Esophagus squamous epithelium (tissue), 5 donors: Measurements from ENCODE around the gene B9D1. TPM values are rescaled to one million over a fixed set of nuclear protein-coding genes. Genes with fewer than 3 reads are reported as not detected.

ENCODE experiments used
- DNase-seq: peaks from one replicate; lab custom pipeline; 2025; lab: John Stamatoyannopoulos, UW
- H3K27ac ChIP-seq, 4 donors: fragments of 200-600 bp; sonication (generic); one replicate each; pipeline ENCODE4 v1.5.1; 2016 to 2019; ENCODE audit warnings: mild to moderate bottlenecking in 1 of 4
- H3K27me3 ChIP-seq, 4 donors: fragments of 200-600 bp; sonication (generic); 1 replicate in 3 of 4; 2 replicates in 1 of 4; pipeline versions ENCODE4 v1.5.1 to v1.6.0; 2017 to 2021; ENCODE audit warnings: antibody characterized with exemption in 1 of 4
- H3K36me3 ChIP-seq, 3 donors: fragments of 200-600 bp; sonication (generic); one replicate each; pipeline ENCODE4 v1.5.1; 2016 to 2019
- H3K4me1 ChIP-seq, 3 donors: fragments of 200-600 bp; sonication (generic); one replicate each; pipeline ENCODE4 v1.5.1; 2017 to 2019
- H3K4me3 ChIP-seq, 4 donors: fragments of 200-600 bp; sonication (generic); 1 replicate in 3 of 4; 2 replicates in 1 of 4; pipeline ENCODE4 v1.5.1; 2016 to 2019; ENCODE audit warnings: mild to moderate bottlenecking in 2 of 4, moderate library complexity in 1 of 4
- H3K9me3 ChIP-seq, 3 donors: fragments of 200-600 bp; sonication (generic); one replicate each; pipeline ENCODE4 v1.5.1; 2016 to 2019
- POLR2A ChIP-seq, 4 donors: fragments of 450-650 bp; IDR thresholded peaks; one replicate each; pipeline ENCODE4 v1.6.1; 2017; ENCODE audit warnings: antibody characterized with exemption in 4 of 4, mild to moderate bottlenecking in 4 of 4, moderate library complexity in 3 of 4
- WGBS, 2 donors: methylation state at CpG; one replicate each; pipeline ENCODE4 v1.1.5; 2018; 5-methylcytosine and 5-hydroxymethylcytosine counted together
- intact Hi-C: fragments of 100-400 bp; cut with DNase I; formaldehyde crosslinking; loops from one replicate; pipeline ENCODE4 v1.15.0; 2022
- total RNA-seq, 4 donors: library from RNA; depleted of rRNA; stranded (reverse); fragments of >200 nt; gene quantifications; one replicate each; pipeline ENCODE4 v1.1.0, GENCODE V29; 2016
- TF ChIP-seq, protein P1 (sequence below), 6 experiments: fragments of 450-650 bp in 4 of 6; fragments of 200-600 bp in 2 of 6; sonication (generic) in 2 of 6; IDR thresholded peaks; one replicate each; pipeline ENCODE4 v1.5.1; 2016 to 2019; ENCODE audit warnings: antibody characterized with exemption in 6 of 6, mild to moderate bottlenecking in 4 of 6, moderate library complexity in 4 of 6
- donor health status: DM: yes; HTN: yes; CAD: no.

B9D1 gene
- total RNA-seq, 4 donors from 2014 or later: 9.2 to 24.5 (median 13.0) TPM

DNA sequence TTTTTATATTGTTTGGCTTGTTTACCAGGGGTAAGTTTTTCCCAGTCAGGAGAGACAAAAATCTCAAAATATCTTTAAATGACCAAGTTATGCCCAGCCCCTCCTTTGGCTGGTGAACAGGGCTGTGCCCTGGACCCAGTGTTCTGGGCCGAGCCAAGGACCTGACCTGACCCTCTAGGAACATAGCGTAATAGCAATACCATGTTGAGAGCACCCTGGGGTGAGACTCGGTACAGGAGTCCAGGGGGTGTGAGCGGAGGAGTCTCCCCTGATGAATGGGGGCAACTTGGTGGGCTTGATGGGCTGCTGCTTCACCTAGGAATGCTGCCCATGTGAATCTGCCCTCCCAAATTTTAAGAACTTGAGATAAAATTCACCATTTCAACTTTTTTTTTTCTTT, 47.4 kb downstream of the B9D1 start:
- H3K9me3 ChIP-seq: no peaks in the 10 kb centered on the region
- DNase-seq: no peak
- WGBS, 2 donors: 95 to 100% methylated on average over 3 to 4 of the region's 4 CpGs
- peak overlapping the region in 1 of 4 donors; percentile 80 for H3K27ac ChIP-seq
- TF ChIP-seq, protein P1, sequence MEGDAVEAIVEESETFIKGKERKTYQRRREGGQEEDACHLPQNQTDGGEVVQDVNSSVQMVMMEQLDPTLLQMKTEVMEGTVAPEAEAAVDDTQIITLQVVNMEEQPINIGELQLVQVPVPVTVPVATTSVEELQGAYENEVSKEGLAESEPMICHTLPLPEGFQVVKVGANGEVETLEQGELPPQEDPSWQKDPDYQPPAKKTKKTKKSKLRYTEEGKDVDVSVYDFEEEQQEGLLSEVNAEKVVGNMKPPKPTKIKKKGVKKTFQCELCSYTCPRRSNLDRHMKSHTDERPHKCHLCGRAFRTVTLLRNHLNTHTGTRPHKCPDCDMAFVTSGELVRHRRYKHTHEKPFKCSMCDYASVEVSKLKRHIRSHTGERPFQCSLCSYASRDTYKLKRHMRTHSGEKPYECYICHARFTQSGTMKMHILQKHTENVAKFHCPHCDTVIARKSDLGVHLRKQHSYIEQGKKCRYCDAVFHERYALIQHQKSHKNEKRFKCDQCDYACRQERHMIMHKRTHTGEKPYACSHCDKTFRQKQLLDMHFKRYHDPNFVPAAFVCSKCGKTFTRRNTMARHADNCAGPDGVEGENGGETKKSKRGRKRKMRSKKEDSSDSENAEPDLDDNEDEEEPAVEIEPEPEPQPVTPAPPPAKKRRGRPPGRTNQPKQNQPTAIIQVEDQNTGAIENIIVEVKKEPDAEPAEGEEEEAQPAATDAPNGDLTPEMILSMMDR (IDR thresholded peaks at IDR 0.05): no peak
- no peaks in the 10 kb centered on the region for H3K27me3 ChIP-seq
- H3K4me1 ChIP-seq: peaks cover 24 to 40% (median 33%) of the 10 kb centered on the region in 3 donors
- H3K4me3 ChIP-seq: no peak overlapping the region
- peaks cover 4 to 93% (median 16%) of the 10 kb centered on the region in 3 donors for H3K36me3 ChIP-seq
- intact Hi-C loops: no loop called here

DNA sequence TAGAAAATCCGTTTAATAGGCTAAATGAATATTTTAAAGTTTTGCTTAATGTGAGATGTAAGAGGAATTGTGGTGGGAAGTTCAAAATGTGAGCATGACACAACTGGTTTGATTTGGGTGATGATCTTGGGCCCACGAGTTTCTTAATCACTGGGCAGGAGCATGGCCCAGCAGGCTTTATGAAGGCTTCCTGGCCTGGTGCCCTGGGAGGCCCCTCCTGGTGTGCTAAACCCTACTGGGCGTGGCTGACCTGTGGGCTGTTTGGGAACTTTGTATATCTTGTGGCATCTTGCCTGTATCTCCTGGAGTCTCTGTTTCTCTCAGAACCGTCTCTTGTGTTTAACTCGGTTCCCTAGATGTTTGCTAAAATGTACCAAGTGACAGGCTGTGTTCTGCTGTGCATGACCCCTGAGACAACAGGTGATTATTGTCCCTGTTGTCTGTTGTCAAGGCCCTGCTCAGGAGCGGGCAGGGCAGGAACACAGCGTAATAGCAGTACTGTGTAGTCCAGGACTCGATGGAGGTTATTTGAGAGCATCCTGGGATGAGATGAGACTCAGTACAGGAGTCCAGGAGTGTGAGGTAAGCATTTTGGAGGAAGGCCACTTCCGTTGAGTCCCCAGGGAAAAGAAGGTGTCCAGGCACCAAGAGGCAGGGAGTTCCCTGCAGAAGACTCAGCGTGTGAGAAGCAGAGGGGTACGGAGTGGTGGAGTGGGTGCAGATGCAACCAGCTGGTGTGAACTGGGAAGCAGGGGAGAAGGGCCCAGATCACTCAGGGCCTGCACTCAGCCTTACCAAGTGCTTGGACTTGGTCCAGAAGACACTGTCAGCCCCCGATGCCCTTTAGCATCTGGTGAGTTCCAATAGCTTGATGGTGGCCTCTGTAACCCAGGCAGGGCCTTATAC, 48.5 kb downstream of the B9D1 start:
- Histone ChIP-seq H3K4me3 (no peak overlapping the region), H3K9me3 (no peaks in the 10 kb centered on the region), H3K27me3 (no peaks in the 10 kb centered on the region), H3K27ac (peak overlapping the region; percentile 22 to 80 (median 36)), H3K36me3 (peaks cover 4 to 95% (median 16%) of the 10 kb centered on the region in 3 donors), H3K4me1 (peaks cover 24 to 49% (median 38%) of the 10 kb centered on the region in 3 donors)
- intact Hi-C loops: no loop called here
- 62 to 64% methylated on average over 8 to 11 of the region's 12 CpGs for WGBS, 2 donors
- no peak for DNase-seq
- TF ChIP-seq, protein P1 (IDR thresholded peaks at IDR 0.05): no peak
- TF ChIP-seq POLR2A (IDR thresholded peaks at IDR 0.05): no peak

DNA sequence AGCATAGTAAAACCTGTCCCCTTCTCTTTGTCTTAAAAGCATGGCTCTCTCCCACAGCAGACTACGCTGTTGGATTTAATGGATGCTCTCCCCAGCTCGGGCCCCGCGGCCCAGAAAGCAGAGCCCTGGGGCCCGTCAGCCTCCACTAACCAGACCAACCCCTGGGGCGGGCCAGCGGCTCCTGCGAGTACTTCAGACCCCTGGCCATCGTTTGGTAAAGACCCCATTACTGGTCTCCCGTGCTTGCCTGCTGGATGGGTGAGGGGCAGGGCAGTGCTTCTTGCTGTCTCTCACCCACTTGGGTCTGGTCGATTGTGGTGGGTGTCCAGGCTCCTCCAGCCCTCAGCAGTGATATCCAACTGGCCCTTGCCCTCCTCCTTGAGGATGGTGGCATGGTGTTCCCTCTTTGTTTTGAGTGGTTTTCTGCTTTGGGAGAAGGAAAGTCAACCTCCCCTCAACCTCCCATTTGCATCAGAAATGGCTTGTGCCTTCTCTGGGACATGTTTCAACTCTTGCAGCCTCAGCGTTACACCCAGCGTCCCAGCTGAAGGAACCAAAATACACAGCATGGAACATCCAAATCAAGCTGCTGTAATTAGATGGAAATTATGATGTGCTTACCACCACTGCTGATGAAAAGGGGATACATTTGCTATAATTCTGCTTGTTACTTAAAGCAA, 49.3 kb downstream of the B9D1 start:
- no peak for TF ChIP-seq POLR2A (IDR thresholded peaks at IDR 0.05)
- TF ChIP-seq, protein P1 (IDR thresholded peaks at IDR 0.05): no peak
- intact Hi-C loops: no loop called here
- Histone ChIP-seq H3K27ac (peak overlapping the region in 3 of 4 donors; percentile 22 to 80 (median 32)), H3K36me3 (peaks cover 4 to 98% (median 16%) of the 10 kb centered on the region in 3 donors), H3K27me3 (no peaks in the 10 kb centered on the region), H3K4me3 (no peak overlapping the region), H3K9me3 (no peaks in the 10 kb centered on the region), H3K4me1 (peaks cover 24 to 54% (median 38%) of the 10 kb centered on the region in 3 donors)
- no peak for DNase-seq
- 88 to 91% methylated on average over 9 to 13 of the region's 13 CpGs for WGBS, 2 donors

DNA sequence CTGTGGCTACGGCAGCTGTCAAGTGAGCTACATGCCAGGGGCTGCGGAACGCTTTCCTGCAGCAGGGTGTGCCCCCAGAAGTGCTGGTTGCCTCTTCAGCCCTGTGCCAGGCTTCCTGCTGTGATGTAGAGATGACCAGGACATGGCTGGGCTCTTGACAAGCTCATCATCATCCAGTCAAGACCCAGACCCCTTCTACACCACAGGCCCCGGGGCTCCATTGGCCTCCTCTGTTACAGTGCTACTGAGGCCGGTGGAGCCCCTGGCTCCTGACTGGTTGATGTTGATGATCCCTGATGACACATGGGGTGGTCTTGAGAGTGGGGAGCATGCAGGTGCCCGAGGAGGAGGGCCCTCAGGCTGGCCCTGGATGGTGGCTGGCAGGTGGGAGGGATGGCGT, 50.1 kb downstream of the B9D1 start:
- Histone ChIP-seq H3K4me3 (no peak overlapping the region), H3K27me3 (no peaks in the 10 kb centered on the region), H3K36me3 (peaks cover 4 to 98% (median 13%) of the 10 kb centered on the region in 3 donors), H3K9me3 (no peaks in the 10 kb centered on the region), H3K27ac (peak overlapping the region; percentile 22 to 80 (median 40)), H3K4me1 (peaks cover 20 to 54% (median 40%) of the 10 kb centered on the region in 3 donors)
- TF ChIP-seq, protein P1 (IDR thresholded peaks at IDR 0.05): no peak
- TF ChIP-seq POLR2A (IDR thresholded peaks at IDR 0.05): no peak
- 100% methylated on average over 1 to 3 of the region's 7 CpGs for WGBS, 2 donors
- intact Hi-C loops: no loop called here
- no peak for DNase-seq
